Left lobe of liver (tissue), 2 donors: ENCODE measurements around the gene LSM11. TPM values are rescaled to one million over a fixed set of nuclear protein-coding genes. Genes with fewer than 3 reads are reported as not detected.

Source experiments
- ATAC-seq: fragments of 200-7000 bp; cut with Tn5 transposase; one replicate; pipeline ENCODE4 v1.9.1; 2020; ENCODE audit warnings: mild to moderate bottlenecking, moderate library complexity
- DNase-seq: peaks from one replicate; pipeline ENCODE4 v3.0.0-alpha.2; 2020; ENCODE audit warnings: low spot score
- total RNA-seq: library from RNA; stranded (reverse); gene quantifications from one replicate; pipeline ENCODE4 v1.2.1, GENCODE V29; 2021
- donor health status: DM: no; HTN: no; CAD: no; lungs with moderate emphysema.
- donor health status: DM: no; HTN: yes; CAD: no.

The LSM11 gene
- total RNA-seq, 1 donor from 2014 or later, result 0.86 TPM

DNA sequence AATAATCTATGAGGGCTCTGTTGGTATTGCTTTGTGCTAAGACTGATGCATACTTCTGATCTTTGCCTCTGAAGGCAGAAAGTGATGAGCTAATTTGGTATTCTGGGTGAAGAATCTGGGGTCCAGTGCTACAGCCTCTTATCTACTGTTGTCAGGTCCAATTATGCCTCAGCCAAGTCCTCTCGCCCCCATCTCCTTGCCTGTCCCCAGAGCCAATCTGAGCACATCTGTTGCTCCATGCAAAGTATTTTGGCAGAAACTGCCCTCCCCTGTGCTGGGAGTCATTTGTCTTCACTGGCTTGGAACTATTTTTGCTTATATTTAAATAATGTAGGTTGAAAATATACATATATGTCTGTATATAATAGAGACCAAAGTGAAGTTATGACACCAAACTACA lies 23.4 kb downstream of the LSM11 start:
- no peak for DNase-seq
- ATAC-seq, result no peak

- DNase-seq (no peak), ATAC-seq (no peak)
Observed at GRCh38 chr5:157767689-157768088, 24.2 kb downstream of the LSM11 start.

- no peak for ATAC-seq
- DNase-seq, result no peak
Observed at GRCh38 chr5:157770665-157771064, 27.2 kb downstream of the LSM11 start.

DNA sequence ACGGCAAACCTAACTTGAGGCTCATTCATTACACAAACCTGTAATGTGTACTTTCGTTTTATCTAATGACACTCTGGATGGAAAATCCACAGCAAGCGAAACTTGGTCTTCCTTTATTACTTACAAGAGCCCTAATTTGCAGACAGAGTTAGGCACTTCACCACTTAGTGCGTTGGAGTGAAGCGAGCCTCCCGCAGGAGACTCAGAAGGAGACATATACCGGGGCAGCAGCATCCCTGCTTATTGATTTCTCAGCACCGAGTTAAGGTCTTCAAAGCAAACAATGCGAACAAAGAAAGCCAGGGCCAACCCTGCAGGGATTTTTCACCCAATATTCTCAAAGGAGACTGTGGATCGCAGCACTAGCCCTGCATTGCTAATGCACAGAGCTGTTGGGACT lies 28.6 kb downstream of the LSM11 start:
- no peak for ATAC-seq
- DNase-seq, result no peak

DNA sequence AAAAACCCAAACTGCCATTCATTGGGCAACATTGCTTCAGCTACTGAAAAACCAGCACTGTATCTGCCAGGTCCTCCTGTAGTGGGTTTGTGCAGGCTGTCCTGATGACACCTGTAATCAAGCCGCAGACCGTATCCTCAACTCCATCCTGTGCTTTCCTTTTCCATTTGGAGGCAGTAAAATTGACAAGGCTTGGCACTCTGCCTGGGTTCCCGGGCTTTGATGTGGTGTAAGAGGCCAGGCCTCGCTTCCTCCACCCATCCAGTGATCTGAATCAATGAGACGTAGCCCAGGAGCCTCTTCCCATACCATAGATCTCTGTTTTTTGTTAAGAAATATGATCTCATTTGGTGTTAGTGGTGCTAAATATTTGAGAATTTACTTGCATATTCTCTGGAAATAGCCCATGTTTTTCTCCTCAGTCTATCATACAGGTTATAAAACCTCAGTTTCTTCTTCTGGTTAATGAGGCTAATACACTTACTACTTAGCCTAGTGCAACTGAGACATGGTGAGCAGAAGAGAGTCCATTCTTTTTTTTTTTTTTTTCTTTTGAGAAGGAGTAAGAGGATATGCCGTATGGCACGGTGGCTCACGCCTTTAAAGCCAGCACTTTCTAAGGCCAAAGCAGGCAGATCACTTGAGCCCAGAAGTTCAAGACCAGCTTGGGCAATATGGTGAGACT lies 34.8 kb downstream of the LSM11 start:
- peak; percentile 49 for ATAC-seq
- no peak for DNase-seq

- DNase-seq (no peak), ATAC-seq (no peak)
Observed at GRCh38 chr5:157779221-157779620, 35.7 kb downstream of the LSM11 start.

DNA sequence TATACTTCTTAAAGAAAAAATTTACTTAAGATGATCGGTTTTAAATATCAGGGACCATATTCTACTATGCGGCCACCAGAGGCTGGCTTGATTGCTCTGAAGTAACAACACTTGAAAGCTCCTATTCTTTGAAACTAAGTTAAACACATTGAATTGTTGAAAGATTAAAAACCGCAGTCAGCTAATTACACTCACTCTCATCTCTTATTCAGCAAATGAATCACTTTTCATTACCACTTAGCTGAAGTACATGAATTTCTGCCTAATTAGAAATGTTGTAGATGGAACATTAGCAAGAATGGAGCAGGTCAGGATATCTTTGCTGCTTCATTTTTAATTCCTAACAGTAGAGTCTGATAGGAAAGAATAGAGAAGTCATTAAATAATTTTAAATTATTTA lies 42.3 kb downstream of the LSM11 start:
- ATAC-seq (no peak), DNase-seq (no peak)

DNA sequence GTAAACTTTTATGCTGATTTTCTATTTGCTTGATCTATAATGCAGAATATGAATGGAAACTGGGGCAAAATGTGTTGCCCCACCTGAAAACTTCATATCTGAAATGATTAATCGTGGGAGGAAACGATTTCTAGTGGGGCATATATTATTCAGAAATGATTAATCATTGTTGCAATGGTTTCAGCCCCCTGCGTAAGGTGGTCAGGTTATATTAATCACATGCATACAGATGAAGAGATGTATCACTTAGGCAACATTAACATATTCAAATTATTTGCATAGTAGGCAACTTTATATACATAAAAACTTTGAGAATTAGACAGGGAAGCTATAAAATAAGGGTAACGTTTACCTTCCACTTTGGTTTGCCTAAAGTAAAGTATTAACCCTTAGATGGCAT lies 49.8 kb downstream of the LSM11 start:
- ATAC-seq (no peak), DNase-seq (no peak)

- ATAC-seq (peak; percentile 64), DNase-seq (no peak)
Observed at GRCh38 chr5:157799578-157799977, 56.1 kb downstream of the LSM11 start.

DNA sequence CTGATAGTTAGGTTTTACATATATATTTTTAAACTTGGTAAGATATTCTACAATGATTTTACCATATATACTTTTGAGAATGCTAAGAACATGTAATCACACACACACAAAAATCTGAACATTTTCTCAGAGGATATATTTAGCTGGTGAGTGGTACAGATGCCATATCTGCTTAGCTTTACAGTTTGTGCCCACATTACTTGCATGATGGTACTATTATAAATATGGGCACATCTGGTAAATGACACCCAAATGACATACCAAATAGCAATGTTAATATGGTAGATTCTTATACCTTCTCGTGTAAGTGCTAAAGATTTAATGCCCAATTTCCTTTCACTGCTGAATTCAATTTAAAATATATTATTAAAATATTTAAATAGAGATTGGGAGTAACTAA lies 56.6 kb downstream of the LSM11 start:
- DNase-seq, result no peak
- ATAC-seq, result no peak

GRCh38 chr5:157802736-157803135 lies 59.2 kb downstream of the LSM11 start:
- no peak for DNase-seq
- peak; percentile 39 for ATAC-seq

DNA sequence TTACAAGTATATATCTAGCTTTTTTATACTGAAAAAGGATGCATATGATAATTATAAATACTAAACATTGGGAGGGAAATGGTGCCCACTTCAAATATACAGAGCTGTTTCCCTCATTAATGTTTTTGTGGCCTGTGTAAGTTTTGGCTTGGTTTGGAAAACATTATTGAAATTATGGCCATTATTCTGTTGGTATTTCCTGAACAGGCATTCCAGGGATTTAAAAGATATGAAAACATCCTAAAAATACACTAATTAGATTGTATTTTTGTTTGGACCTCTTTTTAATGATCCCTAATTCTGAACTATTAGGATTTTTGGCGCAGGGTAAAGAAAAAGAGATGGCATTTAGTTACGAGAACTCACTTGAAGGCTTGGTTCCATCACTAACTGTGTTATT lies 64.5 kb downstream of the LSM11 start:
- DNase-seq, result no peak

More for the DNA sequence above, 64.5 kb downstream of the LSM11 start:
- no peak for ATAC-seq

Other genes with a start within 250 kb of the LSM11 start
- gene ADAM19, start 167.9 kb upstream of the LSM11 start, total RNA-seq, result 2.9 TPM
- gene SOX30, start 91.3 kb upstream of the LSM11 start, total RNA-seq, result not detected
- gene C5orf52, start 72.2 kb upstream of the LSM11 start, total RNA-seq, result not detected
- gene THG1L, start 12.3 kb upstream of the LSM11 start, total RNA-seq, result 4.1 TPM
- 45.6 TPM for gene CLINT1, start 115.4 kb downstream of the LSM11 start, total RNA-seq